PFSK-1 (cell line): ENCODE results near the gene OLIG1.

Experiments
- FOXP2 ChIP-seq: optimal IDR thresholded peaks from 2 replicates; pipeline ENCODE3; 2011; ENCODE audit warnings: borderline replicate concordance, control low read depth, inconsistent platforms; ENCODE audit not compliant: insufficient read depth; ENCODE audit errors: extremely low read length, extremely low read depth
- POLR2AphosphoS5 ChIP-seq: IDR thresholded peaks from 2 replicates; pipeline ENCODE4 v1.6.1; 2012; ENCODE audit warnings: low read depth, mild to moderate bottlenecking, control low read depth, low read length, moderate library complexity
- SIN3A ChIP-seq: IDR thresholded peaks from 2 replicates; pipeline ENCODE4 v1.6.1; 2012; ENCODE audit warnings: mild to moderate bottlenecking, low read length, moderate library complexity, borderline replicate concordance; ENCODE audit not compliant: insufficient read depth

GRCh38 chr21:33070998-33071769, 1.2 kb downstream of the OLIG1 start:
- TF ChIP-seq SIN3A (no peak), FOXP2 (no peak), POLR2AphosphoS5 (no peak)
